ENCODE results near the gene CDKAL1. TPM values are rescaled to one million over a fixed set of nuclear protein-coding genes. Genes with fewer than 3 reads are reported as not detected.

The CDKAL1 gene
- total and polyA plus RNA-seq, 9 of the 15 experiments (the other 6 are each of a cell fraction or from before 2014, with no cell fraction given) = 11.2 to 36.3 (median 20.1) TPM

DNA sequence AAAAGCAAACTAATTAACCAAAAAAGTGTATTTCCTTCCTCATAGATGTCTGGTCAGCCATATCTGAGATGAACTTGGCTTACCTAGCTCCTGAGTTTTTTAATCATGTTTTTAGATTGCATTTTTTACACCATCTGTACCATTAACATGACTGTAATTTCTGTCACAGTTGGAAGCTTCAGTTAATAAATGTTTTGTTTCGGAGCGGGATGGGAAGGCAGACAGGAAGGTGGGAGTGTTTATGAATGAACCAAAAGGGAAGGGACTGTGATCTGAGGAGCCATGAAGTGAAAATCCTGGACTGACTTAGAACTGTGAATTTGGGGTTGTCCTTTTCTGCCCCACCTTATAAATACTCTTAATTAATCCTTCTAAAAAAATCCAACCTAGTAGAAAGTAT, 613.7 kb downstream of the CDKAL1 start (continued):
- TF ChIP-seq, protein P1, sequence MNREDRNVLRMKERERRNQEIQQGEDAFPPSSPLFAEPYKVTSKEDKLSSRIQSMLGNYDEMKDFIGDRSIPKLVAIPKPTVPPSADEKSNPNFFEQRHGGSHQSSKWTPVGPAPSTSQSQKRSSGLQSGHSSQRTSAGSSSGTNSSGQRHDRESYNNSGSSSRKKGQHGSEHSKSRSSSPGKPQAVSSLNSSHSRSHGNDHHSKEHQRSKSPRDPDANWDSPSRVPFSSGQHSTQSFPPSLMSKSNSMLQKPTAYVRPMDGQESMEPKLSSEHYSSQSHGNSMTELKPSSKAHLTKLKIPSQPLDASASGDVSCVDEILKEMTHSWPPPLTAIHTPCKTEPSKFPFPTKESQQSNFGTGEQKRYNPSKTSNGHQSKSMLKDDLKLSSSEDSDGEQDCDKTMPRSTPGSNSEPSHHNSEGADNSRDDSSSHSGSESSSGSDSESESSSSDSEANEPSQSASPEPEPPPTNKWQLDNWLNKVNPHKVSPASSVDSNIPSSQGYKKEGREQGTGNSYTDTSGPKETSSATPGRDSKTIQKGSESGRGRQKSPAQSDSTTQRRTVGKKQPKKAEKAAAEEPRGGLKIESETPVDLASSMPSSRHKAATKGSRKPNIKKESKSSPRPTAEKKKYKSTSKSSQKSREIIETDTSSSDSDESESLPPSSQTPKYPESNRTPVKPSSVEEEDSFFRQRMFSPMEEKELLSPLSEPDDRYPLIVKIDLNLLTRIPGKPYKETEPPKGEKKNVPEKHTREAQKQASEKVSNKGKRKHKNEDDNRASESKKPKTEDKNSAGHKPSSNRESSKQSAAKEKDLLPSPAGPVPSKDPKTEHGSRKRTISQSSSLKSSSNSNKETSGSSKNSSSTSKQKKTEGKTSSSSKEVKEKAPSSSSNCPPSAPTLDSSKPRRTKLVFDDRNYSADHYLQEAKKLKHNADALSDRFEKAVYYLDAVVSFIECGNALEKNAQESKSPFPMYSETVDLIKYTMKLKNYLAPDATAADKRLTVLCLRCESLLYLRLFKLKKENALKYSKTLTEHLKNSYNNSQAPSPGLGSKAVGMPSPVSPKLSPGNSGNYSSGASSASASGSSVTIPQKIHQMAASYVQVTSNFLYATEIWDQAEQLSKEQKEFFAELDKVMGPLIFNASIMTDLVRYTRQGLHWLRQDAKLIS (CRISPR knock-in tag; IDR thresholded peaks at IDR 0.05) = no peak

DNA sequence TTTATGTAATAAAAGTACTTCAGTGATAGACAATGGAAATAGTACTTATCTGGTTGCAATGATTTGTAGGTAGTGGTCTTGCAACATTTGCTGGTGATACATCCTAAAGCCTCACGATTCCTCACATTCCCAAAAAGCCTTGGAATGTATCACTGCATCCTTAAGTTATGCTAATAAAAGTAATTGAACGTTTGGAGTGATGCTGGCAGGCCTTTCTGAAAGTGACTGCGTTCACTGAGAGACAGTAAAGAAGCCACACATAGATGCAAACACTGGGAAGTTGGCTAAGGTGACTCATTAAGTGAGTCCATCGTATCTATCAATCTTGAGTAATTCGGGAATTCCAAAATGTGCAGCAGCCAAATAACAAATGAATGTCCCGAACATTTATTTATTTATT, 615.2 kb downstream of the CDKAL1 start:
- Histone ChIP-seq H2AFZ (ENCODE audit: low read depth, low read length) (no peak overlapping the region), H3K4me3 (no peak overlapping the region), H3K9ac (ENCODE audit: insufficient read depth in 1 of 2, low read depth in 2 of 2, low read length in 2 of 2) (no peak overlapping the region), H3K9me1 (ENCODE audit: control insufficient read depth, insufficient read depth, low read length) (no peaks in the 10 kb centered on the region), H3K27ac (ENCODE audit: extremely low read depth, low read depth, low read length) (no peak overlapping the region), H3K79me2 (ENCODE audit: control insufficient read depth, insufficient read depth, low read length) (no peaks in the 10 kb centered on the region), H4K20me1 (replicated peaks; ENCODE audit: control insufficient read depth, insufficient read depth, low read length) (no peaks in the 10 kb centered on the region), H3K4me1 (replicated peaks in 1 of 2; ENCODE audit: control insufficient read depth in 2 of 2, insufficient read depth in 2 of 2, low read length in 2 of 2) (no peaks in the 10 kb centered on the region), H3K9me3 (replicated peaks; ENCODE audit: control insufficient read depth, insufficient read depth, low read depth, low read length) (no peaks in the 10 kb centered on the region), H3K27me3 (ENCODE audit: control insufficient read depth in 2 of 2, insufficient read depth in 2 of 2, low read length in 2 of 2) (no peaks in the 10 kb centered on the region), H3K36me3 (ENCODE audit: control insufficient read depth, insufficient read depth, low read length) (no peaks in the 10 kb centered on the region), H3K4me2 (ENCODE audit: insufficient read depth, low read length) (no peak overlapping the region)
- TF ChIP-seq ZNF408 (CRISPR knock-in tag; IDR thresholded peaks at IDR 0.05; ENCODE audit: low read depth) = no peak
- ATAC-seq (no peak), DNase-seq (ENCODE audit: extremely low read depth in 1 of 4, low spot score in 3 of 4) (no peak), FAIRE-seq (no peak)
- in situ Hi-C loops (cut with MboI) (no loop called here), intact Hi-C loops (cut with micrococcal nuclease) (no loop called here)
- no TSS peak for BruUV-seq (replicated peaks)
- WGBS (ENCODE audit: insufficient coverage, low coverage, missing lambda C conversion rate) = 67% methylated on average over 6 of the region's 6 CpGs
- ChIA-PET POLR2A (interaction anchor here (1.4 kb wide), 1 partner anchor 12 kb away, joined by 3 read pairs; no protein-coding TSS in a partner anchor), CTCF (ENCODE audit: low intra/inter-chr PET ratio) (no interaction called here)

All from K562 (cell line).